HCT116 (cell line): ENCODE results near the gene RBM14. TPM values are rescaled to one million over a fixed set of nuclear protein-coding genes. Genes with fewer than 3 reads are reported as not detected.

Experiments
- ATAC-seq: fragments of 200-7000 bp; cut with Tn5 transposase; 2 replicates; pipeline ENCODE4 v1.9.1; 2020; ENCODE audit warnings: mild to moderate bottlenecking, moderate library complexity
- BruUV-seq: library from RNA; stranded (reverse); fragments of 400-500 nt; replicated peaks from 2 replicates; lab custom pipeline; 2021; lab: Mats Ljungman, UMichigan
- CTCF ChIA-PET: fragments of 300-600 bp; sonication (Branson Sonifier 250); formaldehyde crosslinking; loops from one replicate; lab custom pipeline; 2021; ENCODE audit warnings: antibody characterized with exemption; lab: Charles Lee
- POLR2A ChIA-PET: fragments of 300-600, 350-600 bp; sonication (Branson Sonifier 250); formaldehyde crosslinking; loops from one replicate; lab custom pipeline; 2021; ENCODE audit warnings: antibody characterized with exemption; lab: Charles Lee
- RAD21 ChIA-PET, 2 experiments: fragments of 300-600 bp; sonication (Branson Sonifier 250); formaldehyde crosslinking; loops; one replicate each; lab custom pipeline; 2023; ENCODE audit warnings: low total read pairs in 2 of 2; ENCODE audit not compliant: uncharacterized antibody in 2 of 2, unreplicated experiment in 2 of 2, low non-redundant PET in 1 of 2; lab: Charles Lee
- DNase-seq: peaks from one replicate; pipeline ENCODE4 v3.0.0-alpha.2; 2010; ENCODE audit warnings: low read depth, low spot score
- H2AFZ ChIP-seq: fragments of 200-600 bp; shearing (Covaris generic), sonication (generic); 2 replicates; pipeline ENCODE4 v1.6.1; 2017; ENCODE audit warnings: low read depth, mixed run types, mixed read lengths, antibody characterized with exemption, low read length; ENCODE audit not compliant: poor library complexity, severe bottlenecking
- H3K27ac ChIP-seq: 2 replicates; pipeline ENCODE4 v1.5.1; 2012; ENCODE audit warnings: low read depth, low read length
- H3K27me3 ChIP-seq: fragments of 200-600 bp; sonication (generic); 2 replicates; pipeline ENCODE4 v1.6.1; 2016; ENCODE audit warnings: mixed run types, low read length, mixed read lengths; ENCODE audit not compliant: insufficient read depth
- H3K36me3 ChIP-seq, 2 experiments: fragments of 200-500 bp in 1 of 2; fragments of 200-600 bp in 1 of 2; sonication (Bioruptor generic) in 1 of 2; sonication (generic) in 1 of 2; 2 replicates each; pipeline versions ENCODE4 v1.5.1 to v1.6.1; 2014 to 2016; ENCODE audit warnings: low read length in 2 of 2, inconsistent platforms in 1 of 2, mixed read lengths in 1 of 2, mixed run types in 1 of 2; ENCODE audit not compliant: insufficient read depth in 2 of 2, control insufficient read depth in 1 of 2
- H3K4me1 ChIP-seq, 2 experiments: fragments of 200-600 bp in 1 of 2; sonication (generic) in 1 of 2; 2 replicates each; pipeline versions ENCODE4 v1.5.1 to v1.6.1; 2012 to 2017; ENCODE audit warnings: low read length in 2 of 2, inconsistent platforms in 1 of 2, mild to moderate bottlenecking in 1 of 2, mixed read lengths in 1 of 2, mixed run types in 1 of 2, moderate library complexity in 1 of 2; ENCODE audit not compliant: insufficient read depth in 2 of 2, control insufficient read depth in 1 of 2
- H3K4me2 ChIP-seq: fragments of 200-600 bp; sonication (generic); 2 replicates; pipeline ENCODE4 v1.6.1; 2017; ENCODE audit warnings: mixed run types, low read length, mixed read lengths
- H3K4me3 ChIP-seq, 2 experiments: fragments of 200-600 bp in 1 of 2; sonication (generic) in 1 of 2; replicated peaks in 1 of 2; 2 replicates each; pipeline ENCODE4 v1.5.1; 2011 to 2016; ENCODE audit warnings: low read length in 2 of 2, control low read depth in 1 of 2, low read depth in 1 of 2, mild to moderate bottlenecking in 1 of 2, mixed read lengths in 1 of 2, mixed run types in 1 of 2
- H3K79me2 ChIP-seq: fragments of 200-600 bp; sonication (generic); 2 replicates; pipeline ENCODE4 v1.6.1; 2017; ENCODE audit warnings: mild to moderate bottlenecking, mixed run types, low read length, moderate library complexity, mixed read lengths; ENCODE audit not compliant: insufficient read depth
- H3K9ac ChIP-seq: fragments of 200-600 bp; sonication (generic); 2 replicates; pipeline ENCODE4 v1.6.1; 2016; ENCODE audit warnings: low read length, mixed read lengths
- H3K9me2 ChIP-seq: fragments of 200-600 bp; sonication (generic), shearing (Covaris generic); 2 replicates; pipeline ENCODE4 v1.6.1; 2017; ENCODE audit warnings: mixed run types, mild to moderate bottlenecking, moderate library complexity; ENCODE audit not compliant: insufficient read depth
- H3K9me3 ChIP-seq, 2 experiments: fragments of 200-500 bp in 1 of 2; fragments of 200-600 bp in 1 of 2; sonication (Bioruptor generic) in 1 of 2; sonication (generic) in 1 of 2; 2 replicates each; pipeline ENCODE4 v1.6.1; 2014 to 2017; ENCODE audit warnings: low read length in 2 of 2, mixed read lengths in 2 of 2, inconsistent platforms in 1 of 2, low read depth in 1 of 2, mild to moderate bottlenecking in 1 of 2, mixed run types in 1 of 2, moderate library complexity in 1 of 2; ENCODE audit not compliant: control insufficient read depth in 1 of 2, insufficient read depth in 1 of 2
- H4K20me1 ChIP-seq: fragments of 200-600 bp; sonication (generic), shearing (Covaris generic); 2 replicates; pipeline ENCODE4 v1.6.1; 2017; ENCODE audit warnings: mixed run types, mild to moderate bottlenecking, moderate library complexity; ENCODE audit not compliant: insufficient read depth
- CTCF ChIP-seq, 3 experiments: fragments of 200-600 bp in 1 of 3; sonication (generic) in 1 of 3; IDR thresholded peaks in 2 of 3; conservative IDR thresholded peaks in 1 of 3; 2 replicates each; pipeline ENCODE4 v1.5.1; 2012 to 2017; ENCODE audit warnings: low read depth in 2 of 3, low read length in 2 of 3, antibody characterized with exemption in 1 of 3, borderline replicate concordance in 1 of 3, control low read depth in 1 of 3, mild to moderate bottlenecking in 1 of 3, mixed read lengths in 1 of 3, mixed run types in 1 of 3, moderate library complexity in 1 of 3; ENCODE audit not compliant: insufficient read depth in 1 of 3
- ELF1 ChIP-seq: IDR thresholded peaks from 2 replicates; pipeline ENCODE4 v1.6.1; 2012; ENCODE audit warnings: low read depth, borderline replicate concordance
- ZBTB33 ChIP-seq: IDR thresholded peaks from 2 replicates; pipeline ENCODE4 v1.6.1; 2011; ENCODE audit warnings: mild to moderate bottlenecking, low read length, moderate library complexity; ENCODE audit not compliant: insufficient replicate concordance; ENCODE audit errors: extremely low read depth
- intact Hi-C: fragments of 100-400 bp; cut with micrococcal nuclease; formaldehyde crosslinking; loops from 2 replicates; pipeline ENCODE4 v1.10.0; 2022
- total RNA-seq: library from RNA; stranded (reverse); gene quantifications from one replicate; pipeline ENCODE4 v1.2.1, GENCODE V29; 2021; ENCODE audit not compliant: unreplicated experiment

Gene RBM14
- total RNA-seq, 1 experiment from 2014 or later, result 95.3 TPM

- BruUV-seq, result no TSS peak
- Histone ChIP-seq H3K9me3 (no peaks in the 10 kb centered on the region), H3K4me1 (no peaks in the 10 kb centered on the region), H3K27me3 (no peaks in the 10 kb centered on the region), H3K9ac (no peak overlapping the region), H3K79me2 (peaks cover 92% of the 10 kb centered on the region), H3K4me3 (no peak overlapping the region), H3K36me3 (peaks cover 30 to 31% of the 10 kb centered on the region in 2 experiments; a peak in 3 of 4 replicates), H2AFZ (no peak overlapping the region), H3K9me2 (no peaks in the 10 kb centered on the region), H4K20me1 (peaks cover 6% of the 10 kb centered on the region; the same call in 1 of the 2 replicates), H3K27ac (no peak overlapping the region), H3K4me2 (no peak overlapping the region)
- CTCF ChIA-PET, result no interaction called here
- DNase-seq (no peak), ATAC-seq (no peak)
- POLR2A ChIA-PET, result no interaction called here
- TF ChIP-seq CTCF (IDR thresholded peaks at IDR 0.05 in 2 of 3, conservative IDR thresholded peaks at IDR 0.05 in 1 of 3; ENCODE audit: borderline replicate concordance in 1 of 3, insufficient read depth in 1 of 3, low read depth in 2 of 3, low read length in 2 of 3), result no peak
- TF ChIP-seq ELF1, result no peak
- no peak for TF ChIP-seq ZBTB33
- intact Hi-C loops, result loop anchor here (10.0 kb wide), 1 partner anchor 236 kb away; the partner anchor contains the start of gene MRPL11
- RAD21 ChIA-PET, result no interaction called here
Measured at GRCh38 chr11:66670816-66671215, 54.4 kb downstream of the RBM14 start.
